Mesodermal cell (in vitro differentiated cells): ENCODE data around the gene GPD1. TPM values are rescaled to one million over a fixed set of nuclear protein-coding genes. Genes with fewer than 3 reads are reported as not detected.

ENCODE experiments used
- H3K27ac ChIP-seq: 2 replicates; pipeline ENCODE4 v1.7.0; 2013; ENCODE audit warnings: mild to moderate bottlenecking, low read depth, low read length, moderate library complexity; ENCODE audit not compliant: severe bottlenecking
- H3K36me3 ChIP-seq: 2 replicates; pipeline ENCODE4 v1.7.1; 2013; ENCODE audit warnings: mild to moderate bottlenecking, low read length, moderate library complexity; ENCODE audit not compliant: control insufficient read depth, insufficient read depth
- H3K4me1 ChIP-seq: one replicate; pipeline ENCODE4 v1.7.1; 2013; ENCODE audit warnings: mild to moderate bottlenecking, low read length; ENCODE audit not compliant: insufficient read depth, control insufficient read depth, poor library complexity, severe bottlenecking
- H3K4me3 ChIP-seq: 2 replicates; pipeline ENCODE4 v1.7.0; 2013; ENCODE audit warnings: low read length, control low read depth, mild to moderate bottlenecking; ENCODE audit not compliant: insufficient read depth, poor library complexity, severe bottlenecking; ENCODE audit errors: extremely low read depth
- H3K9me3 ChIP-seq: 2 replicates; pipeline ENCODE4 v1.7.1; 2013; ENCODE audit warnings: mild to moderate bottlenecking, low read length, moderate library complexity; ENCODE audit not compliant: control insufficient read depth
- WGBS, 2 experiments: methylation state at CpG; one replicate each; pipeline ENCODE4 v1.1.5; 2013; ENCODE audit warnings: missing lambda C conversion rate in 2 of 2; ENCODE audit not compliant: insufficient coverage in 2 of 2; 5-methylcytosine and 5-hydroxymethylcytosine counted together
- polyA plus RNA-seq, 2 experiments: library from polyadenylated mRNA; stranded (reverse); fragments of 50-300 nt; gene quantifications; one replicate each; pipeline ENCODE4 v1.2.3, GENCODE V29; 2013

The GPD1 gene
- polyA plus RNA-seq (2013, experiment 1 of 2), result not detected
- 0.30 TPM for polyA plus RNA-seq (2013, experiment 2 of 2)

- 45 to 62% methylated on average over 6 to 8 of the region's 13 CpGs for WGBS, 2 experiments
- peaks cover 36% of the 10 kb centered on the region for H3K36me3 ChIP-seq
- no peak within 1 kb of the TSS for H3K27ac ChIP-seq
- no peak within 1 kb of the TSS for H3K4me3 ChIP-seq
- no peaks in the 10 kb centered on the region for H3K9me3 ChIP-seq
- peaks cover 6% of the 10 kb centered on the region for H3K4me1 ChIP-seq
Observed at GRCh38 chr12:50103767-50104321, at the start of gene GPD1. GPD1 (plus strand) TSS chr12:50104008; CDS start chr12:50104051, 43 bp downstream.

GRCh38 chr12:50055831-50056638 lies 47.8 kb upstream of the GPD1 start:
- 15% methylated on average over 13 to 14 of the region's 17 CpGs for WGBS, 2 experiments
- H3K4me1 ChIP-seq, result peaks cover 21% of the 10 kb centered on the region
- H3K9me3 ChIP-seq, result no peaks in the 10 kb centered on the region
- H3K4me3 ChIP-seq, result no peak overlapping the region
- H3K36me3 ChIP-seq, result no peaks in the 10 kb centered on the region
- H3K27ac ChIP-seq, result no peak overlapping the region

DNA sequence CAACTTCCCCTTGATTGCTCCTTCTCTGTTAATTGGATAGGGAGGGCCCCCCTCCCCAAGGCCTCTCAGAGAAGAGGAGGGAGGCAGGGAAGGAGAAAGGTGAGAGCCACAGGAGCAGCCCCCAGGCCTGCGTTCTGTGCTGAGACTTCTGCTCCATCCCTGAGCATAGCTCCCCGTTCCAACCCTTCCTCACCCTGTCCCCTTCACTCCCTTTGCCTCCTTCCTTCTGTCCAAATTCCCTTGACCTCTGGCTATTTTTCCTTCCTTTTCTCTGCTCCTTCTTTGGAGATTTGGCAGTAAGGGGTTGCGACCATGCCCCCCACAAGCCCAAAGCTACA lies 47.2 kb upstream of the GPD1 start:
- H3K4me3 ChIP-seq, result peak overlapping the region; percentile 59
- no peak overlapping the region for H3K27ac ChIP-seq
- no peaks in the 10 kb centered on the region for H3K36me3 ChIP-seq
- peaks cover 16% of the 10 kb centered on the region for H3K4me1 ChIP-seq
- H3K9me3 ChIP-seq, result no peaks in the 10 kb centered on the region
- 0% methylated on average over 2 of the region's 3 CpGs; no CpG with 5 or more reads in 1 of the 2 experiments for WGBS, 2 experiments

GRCh38 chr12:50057000-50057841 lies 46.6 kb upstream of the GPD1 start, which contains the start of gene ASIC1:
ASIC1 (plus strand) TSS chr12:50057596; CDS start chr12:50058767, 1,171 bp downstream.
- Histone ChIP-seq H3K4me1 (peaks cover 16% of the 10 kb centered on the region), H3K9me3 (no peaks in the 10 kb centered on the region), H3K27ac (no peak within 1 kb of the TSS), H3K4me3 (peak within 1 kb of the TSS; percentile 59), H3K36me3 (no peaks in the 10 kb centered on the region)
- 1 to 2% methylated on average over 8 to 70 of the region's 88 CpGs for WGBS, 2 experiments

DNA sequence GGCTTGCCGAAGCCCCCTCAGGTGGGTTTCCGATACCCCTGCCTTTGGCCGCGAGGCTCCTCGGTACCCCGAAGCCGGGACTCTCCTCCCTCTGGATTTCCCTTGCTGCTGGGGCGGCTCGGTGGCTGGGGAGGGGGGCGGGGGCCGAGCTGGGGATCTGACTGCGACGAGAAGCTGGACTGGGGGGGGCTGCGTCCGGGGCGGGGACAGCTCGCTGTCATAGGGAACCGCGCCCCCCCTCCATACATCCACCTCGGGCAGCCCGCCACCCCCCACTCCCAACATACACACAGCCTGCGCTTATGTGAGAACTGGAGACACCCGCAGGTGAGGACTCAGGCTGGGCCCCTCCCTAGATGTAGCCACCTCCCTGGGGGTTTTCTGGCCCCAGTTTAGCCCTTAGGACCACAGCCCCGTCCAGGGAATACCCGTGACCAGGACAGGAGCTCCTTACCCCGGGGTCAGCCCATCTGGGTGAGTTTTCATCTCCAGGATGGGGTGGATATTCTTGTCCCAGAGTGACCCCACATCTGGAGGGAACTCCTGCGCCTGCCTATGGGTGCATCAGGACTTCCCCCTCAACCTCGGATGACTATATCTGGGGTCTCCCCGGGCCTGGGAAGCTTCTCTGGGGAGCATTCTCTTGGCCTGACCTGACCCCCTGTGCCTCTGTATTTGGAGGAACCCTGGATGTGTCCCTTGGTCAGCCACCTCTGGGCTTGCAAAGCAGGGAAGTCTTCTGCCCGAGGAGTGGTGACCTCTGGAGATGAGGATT lies 45.7 kb upstream of the GPD1 start:
- Histone ChIP-seq H3K4me3 (peak overlapping the region; percentile 59), H3K9me3 (no peaks in the 10 kb centered on the region), H3K27ac (no peak overlapping the region), H3K36me3 (no peaks in the 10 kb centered on the region), H3K4me1 (peaks cover 16% of the 10 kb centered on the region)
- WGBS, 2 experiments, result 28 to 38% methylated on average over 11 to 14 of the region's 30 CpGs

GRCh38 chr12:50058743-50059312 lies 45.0 kb upstream of the GPD1 start:
- Histone ChIP-seq H3K27ac (no peak overlapping the region), H3K9me3 (no peaks in the 10 kb centered on the region), H3K4me1 (peaks cover 16% of the 10 kb centered on the region), H3K4me3 (no peak overlapping the region), H3K36me3 (no peaks in the 10 kb centered on the region)
- WGBS, 2 experiments, result 92 to 95% methylated on average over 12 to 15 of the region's 15 CpGs

GRCh38 chr12:50059440-50060119 lies 44.2 kb upstream of the GPD1 start:
- peaks cover 16% of the 10 kb centered on the region for H3K4me1 ChIP-seq
- 62 to 65% methylated on average over 4 to 6 of the region's 12 CpGs for WGBS, 2 experiments
- H3K36me3 ChIP-seq, result no peaks in the 10 kb centered on the region
- H3K9me3 ChIP-seq, result no peaks in the 10 kb centered on the region
- no peak overlapping the region for H3K27ac ChIP-seq
- no peak overlapping the region for H3K4me3 ChIP-seq

- no peak overlapping the region for H3K27ac ChIP-seq
- 83 to 100% methylated on average over 1 to 2 of the region's 4 CpGs for WGBS, 2 experiments
Observed at GRCh38 chr12:50060120-50060468, 43.7 kb upstream of the GPD1 start.

GRCh38 chr12:50061171-50061570 lies 42.6 kb upstream of the GPD1 start:
- H3K4me3 ChIP-seq, result no peak overlapping the region
- WGBS, 2 experiments, result 100% methylated on average over 1 of the region's 2 CpGs; no CpG with 5 or more reads in 1 of the 2 experiments
- H3K9me3 ChIP-seq, result no peaks in the 10 kb centered on the region
- H3K27ac ChIP-seq, result no peak overlapping the region
- no peaks in the 10 kb centered on the region for H3K36me3 ChIP-seq
- peaks cover 22% of the 10 kb centered on the region for H3K4me1 ChIP-seq

More at GRCh38 chr12:50060120-50060468, 43.7 kb upstream of the GPD1 start:
- H3K4me1 ChIP-seq, result peaks cover 16% of the 10 kb centered on the region
- no peak overlapping the region for H3K4me3 ChIP-seq
- H3K9me3 ChIP-seq, result no peaks in the 10 kb centered on the region
- no peaks in the 10 kb centered on the region for H3K36me3 ChIP-seq
